ENCODE data around the gene NT5DC3.

The NT5DC3 gene

DNA sequence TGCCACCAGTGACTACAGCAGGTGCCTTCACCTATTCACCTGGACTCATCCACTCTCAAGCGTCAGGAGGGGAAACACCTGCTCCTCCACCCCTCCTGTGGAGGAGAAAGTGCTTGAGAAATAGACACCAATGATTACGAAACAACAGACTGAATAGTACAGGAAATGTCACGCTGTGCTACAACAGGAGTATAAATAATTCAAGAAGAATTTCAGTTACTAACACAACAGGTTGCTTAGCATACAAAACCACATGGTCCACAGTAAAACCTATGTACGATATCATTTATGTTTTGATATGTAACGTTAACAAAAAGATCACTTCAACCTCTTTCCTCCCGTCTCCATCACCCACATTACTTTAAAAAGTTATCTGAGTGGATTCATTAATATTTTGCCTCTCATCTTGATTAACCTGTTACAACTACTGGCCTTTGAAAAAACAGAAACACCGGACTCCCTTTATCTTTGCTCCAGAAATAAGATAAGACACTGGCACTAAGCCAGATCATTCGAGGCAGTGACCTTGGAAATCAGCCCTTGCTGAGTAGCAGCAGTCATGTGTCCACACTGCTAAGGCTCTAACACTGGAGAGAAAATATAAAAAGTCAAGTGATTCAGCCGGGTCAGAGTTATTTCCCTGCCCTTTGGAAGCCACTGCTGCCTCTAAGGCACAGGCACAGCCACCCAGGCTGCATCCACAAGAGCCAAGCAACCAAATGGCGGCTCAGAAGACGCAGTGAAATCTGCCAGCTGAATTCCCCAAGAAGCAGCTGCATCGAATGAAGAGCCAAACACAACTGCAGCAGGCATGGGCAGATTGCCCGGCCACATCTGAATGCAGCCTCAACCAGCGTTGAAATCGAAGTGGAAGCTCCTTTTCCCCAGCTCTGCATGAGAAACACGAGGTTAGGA lies 40.9 kb downstream of the NT5DC3 start (continued):
- TF ChIP-seq TOX (CRISPR knock-in tag; IDR thresholded peaks at IDR 0.05; ENCODE audit: borderline replicate concordance) (no peak), CSDC2 (CRISPR knock-in tag; IDR thresholded peaks at IDR 0.05) (no peak), ZFP30 (CRISPR knock-in tag; IDR thresholded peaks at IDR 0.05) (no peak)
- TF ChIP-seq, protein P1, sequence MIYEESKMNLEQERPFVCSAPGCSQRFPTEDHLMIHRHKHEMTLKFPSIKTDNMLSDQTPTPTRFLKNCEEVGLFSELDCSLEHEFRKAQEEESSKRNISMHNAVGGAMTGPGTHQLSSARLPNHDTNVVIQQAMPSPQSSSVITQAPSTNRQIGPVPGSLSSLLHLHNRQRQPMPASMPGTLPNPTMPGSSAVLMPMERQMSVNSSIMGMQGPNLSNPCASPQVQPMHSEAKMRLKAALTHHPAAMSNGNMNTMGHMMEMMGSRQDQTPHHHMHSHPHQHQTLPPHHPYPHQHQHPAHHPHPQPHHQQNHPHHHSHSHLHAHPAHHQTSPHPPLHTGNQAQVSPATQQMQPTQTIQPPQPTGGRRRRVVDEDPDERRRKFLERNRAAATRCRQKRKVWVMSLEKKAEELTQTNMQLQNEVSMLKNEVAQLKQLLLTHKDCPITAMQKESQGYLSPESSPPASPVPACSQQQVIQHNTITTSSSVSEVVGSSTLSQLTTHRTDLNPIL (CRISPR knock-in tag; IDR thresholded peaks at IDR 0.05; ENCODE audit: low read depth) = no peak

DNA sequence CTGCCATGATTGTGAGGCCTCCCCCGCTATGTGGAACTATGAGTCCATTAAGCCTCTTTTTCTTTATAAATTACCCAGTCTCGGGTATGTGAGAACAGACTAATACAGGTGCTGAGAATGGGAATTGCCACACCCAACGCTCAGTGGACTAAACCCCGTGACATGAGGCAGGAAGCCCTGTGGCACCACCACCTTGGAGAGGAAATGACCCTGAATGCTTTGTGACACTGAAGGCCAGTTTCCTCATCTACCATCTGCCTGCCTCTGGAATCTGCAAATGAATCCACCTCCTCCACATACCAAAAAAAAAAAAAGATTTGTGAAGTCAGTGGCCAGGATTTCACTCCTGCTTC lies 41.6 kb downstream of the NT5DC3 start:
- no peak for ATAC-seq
- no peak for TF ChIP-seq BACH2 (CRISPR knock-in tag; IDR thresholded peaks at IDR 0.05; ENCODE audit: borderline replicate concordance)
- TF ChIP-seq GLIS3 (CRISPR knock-in tag; IDR thresholded peaks at IDR 0.05) = no peak
- no peak for TF ChIP-seq OSR1 (CRISPR knock-in tag; IDR thresholded peaks at IDR 0.05)
- no peak for TF ChIP-seq TOX (CRISPR knock-in tag; IDR thresholded peaks at IDR 0.05; ENCODE audit: borderline replicate concordance)
- TF ChIP-seq, protein P1 (CRISPR knock-in tag; IDR thresholded peaks at IDR 0.05; ENCODE audit: low read depth) = no peak
- no peak for TF ChIP-seq ZNF565 (CRISPR knock-in tag; conservative IDR thresholded peaks at IDR 0.05; ENCODE audit: low read depth)
- TF ChIP-seq, protein P2, sequence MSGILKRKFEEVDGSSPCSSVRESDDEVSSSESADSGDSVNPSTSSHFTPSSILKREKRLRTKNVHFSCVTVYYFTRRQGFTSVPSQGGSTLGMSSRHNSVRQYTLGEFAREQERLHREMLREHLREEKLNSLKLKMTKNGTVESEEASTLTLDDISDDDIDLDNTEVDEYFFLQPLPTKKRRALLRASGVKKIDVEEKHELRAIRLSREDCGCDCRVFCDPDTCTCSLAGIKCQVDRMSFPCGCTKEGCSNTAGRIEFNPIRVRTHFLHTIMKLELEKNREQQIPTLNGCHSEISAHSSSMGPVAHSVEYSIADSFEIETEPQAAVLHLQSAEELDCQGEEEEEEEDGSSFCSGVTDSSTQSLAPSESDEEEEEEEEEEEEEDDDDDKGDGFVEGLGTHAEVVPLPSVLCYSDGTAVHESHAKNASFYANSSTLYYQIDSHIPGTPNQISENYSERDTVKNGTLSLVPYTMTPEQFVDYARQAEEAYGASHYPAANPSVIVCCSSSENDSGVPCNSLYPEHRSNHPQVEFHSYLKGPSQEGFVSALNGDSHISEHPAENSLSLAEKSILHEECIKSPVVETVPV (CRISPR knock-in tag; IDR thresholded peaks at IDR 0.05) = no peak
- no peak for TF ChIP-seq ARNTL (CRISPR knock-in tag; IDR thresholded peaks at IDR 0.05; ENCODE audit: borderline replicate concordance, low read depth)
- TF ChIP-seq TCF4 (CRISPR knock-in tag; IDR thresholded peaks at IDR 0.05; ENCODE audit: borderline replicate concordance) = no peak
- no peak for TF ChIP-seq ESRRG (CRISPR knock-in tag; IDR thresholded peaks at IDR 0.05)
- no peak for TF ChIP-seq ZNF8 (CRISPR knock-in tag; IDR thresholded peaks at IDR 0.05)
- no peak for TF ChIP-seq ZFP30 (CRISPR knock-in tag; IDR thresholded peaks at IDR 0.05)
- TF ChIP-seq, protein P3, sequence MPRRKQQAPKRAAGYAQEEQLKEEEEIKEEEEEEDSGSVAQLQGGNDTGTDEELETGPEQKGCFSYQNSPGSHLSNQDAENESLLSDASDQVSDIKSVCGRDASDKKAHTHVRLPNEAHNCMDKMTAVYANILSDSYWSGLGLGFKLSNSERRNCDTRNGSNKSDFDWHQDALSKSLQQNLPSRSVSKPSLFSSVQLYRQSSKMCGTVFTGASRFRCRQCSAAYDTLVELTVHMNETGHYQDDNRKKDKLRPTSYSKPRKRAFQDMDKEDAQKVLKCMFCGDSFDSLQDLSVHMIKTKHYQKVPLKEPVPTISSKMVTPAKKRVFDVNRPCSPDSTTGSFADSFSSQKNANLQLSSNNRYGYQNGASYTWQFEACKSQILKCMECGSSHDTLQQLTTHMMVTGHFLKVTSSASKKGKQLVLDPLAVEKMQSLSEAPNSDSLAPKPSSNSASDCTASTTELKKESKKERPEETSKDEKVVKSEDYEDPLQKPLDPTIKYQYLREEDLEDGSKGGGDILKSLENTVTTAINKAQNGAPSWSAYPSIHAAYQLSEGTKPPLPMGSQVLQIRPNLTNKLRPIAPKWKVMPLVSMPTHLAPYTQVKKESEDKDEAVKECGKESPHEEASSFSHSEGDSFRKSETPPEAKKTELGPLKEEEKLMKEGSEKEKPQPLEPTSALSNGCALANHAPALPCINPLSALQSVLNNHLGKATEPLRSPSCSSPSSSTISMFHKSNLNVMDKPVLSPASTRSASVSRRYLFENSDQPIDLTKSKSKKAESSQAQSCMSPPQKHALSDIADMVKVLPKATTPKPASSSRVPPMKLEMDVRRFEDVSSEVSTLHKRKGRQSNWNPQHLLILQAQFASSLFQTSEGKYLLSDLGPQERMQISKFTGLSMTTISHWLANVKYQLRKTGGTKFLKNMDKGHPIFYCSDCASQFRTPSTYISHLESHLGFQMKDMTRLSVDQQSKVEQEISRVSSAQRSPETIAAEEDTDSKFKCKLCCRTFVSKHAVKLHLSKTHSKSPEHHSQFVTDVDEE (CRISPR knock-in tag; IDR thresholded peaks at IDR 0.05) = no peak
- no peak for TF ChIP-seq ISL1 (CRISPR knock-in tag; IDR thresholded peaks at IDR 0.05)

DNA sequence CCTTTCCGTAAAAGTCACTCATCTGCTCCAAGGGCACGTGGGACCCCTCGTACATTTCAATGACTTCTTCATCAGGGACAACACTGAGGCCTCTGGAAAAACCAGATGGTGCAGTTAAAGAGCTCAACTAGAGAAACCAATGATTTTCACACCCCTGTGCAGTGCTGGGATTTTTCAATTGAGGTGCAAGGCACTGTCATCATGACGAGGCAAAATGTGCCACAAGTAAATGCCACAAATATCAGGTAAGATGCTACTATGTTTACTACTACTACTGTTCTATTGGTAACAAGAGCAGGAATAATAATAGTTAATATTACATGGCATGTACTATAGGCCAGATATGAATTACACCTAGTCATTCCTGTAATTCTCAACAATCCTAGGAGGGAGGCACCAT lies 42.4 kb downstream of the NT5DC3 start:
- no peak for TF ChIP-seq ZFP3 (CRISPR knock-in tag; IDR thresholded peaks at IDR 0.05)
- ATAC-seq = no peak

DNA sequence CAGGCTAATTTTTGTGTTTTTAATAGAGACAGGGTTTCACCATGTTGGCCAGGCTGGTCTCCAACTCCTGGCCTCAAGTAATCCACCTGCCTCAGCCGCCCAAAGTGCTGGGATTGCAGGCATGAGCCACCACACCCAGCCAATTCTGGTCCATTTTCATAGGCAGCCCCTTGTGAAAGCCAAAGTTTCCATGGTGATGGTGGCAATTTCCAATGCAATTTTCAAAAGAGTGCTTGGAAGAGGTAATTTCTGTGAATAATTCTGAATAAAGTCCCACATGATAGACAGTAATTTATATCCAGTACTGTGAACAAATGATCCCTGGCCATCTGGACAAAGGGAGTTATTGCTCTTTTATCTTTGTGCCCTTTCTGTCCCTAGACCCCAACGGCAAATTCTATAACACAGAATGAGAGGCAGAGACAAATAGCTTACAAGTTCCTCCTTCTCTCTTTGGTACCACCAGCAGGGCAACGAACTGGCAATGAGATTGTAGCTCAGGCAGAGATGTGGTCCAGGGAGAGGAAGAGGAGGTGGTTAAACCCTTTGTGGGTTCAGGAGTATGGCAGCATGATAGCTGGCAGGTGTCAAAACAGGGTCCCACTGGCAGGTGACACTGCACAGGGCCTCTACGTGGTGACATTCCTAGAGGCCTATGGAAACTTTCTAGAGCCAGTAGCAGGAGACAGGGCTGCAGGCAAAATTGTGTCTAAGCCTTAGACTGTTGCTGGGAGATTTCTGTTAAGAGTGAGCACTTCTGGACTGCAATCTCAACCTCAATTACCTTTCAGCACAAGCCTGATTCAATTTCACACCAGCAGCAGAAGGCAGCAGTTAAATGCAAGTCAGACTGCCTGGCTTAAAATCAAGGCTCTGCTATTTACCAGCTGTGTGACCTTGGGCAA lies 46.5 kb downstream of the NT5DC3 start:
- no peak for ATAC-seq
- TF ChIP-seq, protein P3 (CRISPR knock-in tag; IDR thresholded peaks at IDR 0.05) = no peak
- TF ChIP-seq ZFP30 (CRISPR knock-in tag; IDR thresholded peaks at IDR 0.05) (no peak), ZNF70 (CRISPR knock-in tag; IDR thresholded peaks at IDR 0.05) (no peak), ZNF8 (CRISPR knock-in tag; IDR thresholded peaks at IDR 0.05) (no peak), TOX (CRISPR knock-in tag; IDR thresholded peaks at IDR 0.05; ENCODE audit: borderline replicate concordance) (no peak), CSDC2 (CRISPR knock-in tag; IDR thresholded peaks at IDR 0.05) (no peak), ZC3H10 (CRISPR knock-in tag; IDR thresholded peaks at IDR 0.05) (no peak), TCF4 (CRISPR knock-in tag; IDR thresholded peaks at IDR 0.05; ENCODE audit: borderline replicate concordance) (no peak), PPARA (CRISPR knock-in tag; IDR thresholded peaks at IDR 0.05; ENCODE audit: borderline replicate concordance) (no peak), BACH2 (CRISPR knock-in tag; IDR thresholded peaks at IDR 0.05; ENCODE audit: borderline replicate concordance) (no peak), SNAI2 (CRISPR knock-in tag; IDR thresholded peaks at IDR 0.05) (no peak), RARB (CRISPR knock-in tag; IDR thresholded peaks at IDR 0.05) (no peak)
- TF ChIP-seq, protein P1 (CRISPR knock-in tag; IDR thresholded peaks at IDR 0.05; ENCODE audit: low read depth) = no peak

Data from SK-N-SH treated with all-trans-retinoic acid at 6 μM for 48 hours (cell line).